DMS114 treated with DMSO at 0.1 percent for 48 hours (cell line): ENCODE measurements around the gene TFPI.
A peak's percentile ranks its signal among the peaks of the same experiment; 100 is the strongest.

ENCODE experiments used
- DNase-seq: peaks from one replicate; lab custom pipeline; 2025; ENCODE audit not compliant: unreplicated experiment; lab: John Stamatoyannopoulos, UW

TFPI gene

DNA sequence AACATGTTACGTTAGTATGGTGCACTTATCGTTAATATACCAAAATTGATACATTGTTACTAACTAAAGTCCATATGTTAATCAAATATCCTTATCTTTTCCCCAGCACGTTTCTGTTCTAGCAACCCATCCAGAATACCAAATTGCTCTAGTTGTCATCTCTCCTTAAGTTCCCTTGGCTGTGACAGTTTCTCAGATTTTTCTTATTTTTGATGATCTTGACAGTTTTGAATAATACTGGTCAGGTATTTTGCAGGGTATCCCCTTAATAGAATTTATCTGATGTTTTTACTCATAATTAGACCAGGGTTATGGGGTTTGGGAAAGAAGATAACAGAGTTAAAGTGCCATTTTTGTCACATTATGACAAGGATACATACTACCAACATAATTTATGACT lies 47.8 kb downstream of the TFPI start:
- no peak for DNase-seq

DNA sequence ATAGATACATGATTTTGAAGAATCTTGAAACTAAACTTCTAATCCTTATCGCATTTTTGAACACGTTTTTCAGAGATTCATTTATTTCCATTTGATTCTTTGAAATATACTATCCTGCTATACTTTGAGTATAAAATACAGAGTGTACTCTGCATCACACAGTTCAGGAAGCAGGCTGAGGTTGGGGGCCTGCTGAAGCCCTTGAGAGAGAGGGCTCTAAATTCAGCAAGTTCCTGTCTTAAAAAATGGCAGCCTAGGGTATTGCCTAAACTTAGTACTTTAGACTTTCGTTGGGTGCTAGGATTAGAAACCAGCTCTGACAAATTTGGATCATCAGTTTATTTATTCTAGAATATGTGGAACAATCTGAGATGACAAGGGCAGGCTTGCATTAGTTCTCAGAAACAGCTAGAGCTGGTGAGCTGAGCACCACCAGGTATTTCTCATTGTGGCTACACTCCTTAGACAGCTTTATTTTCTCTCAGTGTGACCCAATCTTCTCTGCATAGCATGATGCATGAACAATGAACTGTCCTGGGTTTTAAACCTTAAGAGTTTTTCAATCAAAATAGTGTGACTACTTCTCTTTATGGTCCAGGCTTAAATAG lies 49.1 kb downstream of the TFPI start:
- DNase-seq = no peak

DNA sequence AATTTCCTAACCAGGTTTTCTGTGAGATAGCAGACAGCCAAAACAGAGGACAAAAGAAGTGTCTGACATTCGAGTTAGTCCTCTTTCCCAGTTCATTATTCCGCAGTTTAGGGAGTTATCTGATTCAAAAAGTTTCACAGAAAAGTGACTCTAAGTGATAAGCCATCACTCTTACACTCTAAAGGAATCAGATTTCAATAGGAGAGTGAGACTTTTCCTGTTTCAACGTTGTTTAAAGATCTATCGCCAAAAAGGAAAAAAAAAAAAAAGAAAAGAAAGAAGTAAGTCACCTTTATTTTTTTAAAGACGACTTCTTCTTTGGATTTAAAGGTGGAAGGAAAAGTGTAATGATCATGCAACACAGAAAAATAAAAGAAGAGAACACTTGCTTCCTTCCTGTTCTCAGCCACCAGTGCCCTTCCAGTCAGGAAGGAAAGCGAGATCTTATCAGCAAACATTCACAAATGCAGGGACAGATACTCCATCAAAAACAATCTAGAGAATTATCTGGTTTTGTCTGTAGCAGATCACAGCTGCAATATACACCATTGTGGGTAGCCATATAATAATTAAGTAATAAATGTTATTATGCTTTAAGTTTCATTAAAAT lies 49.8 kb downstream of the TFPI start:
- no peak for DNase-seq

DNA sequence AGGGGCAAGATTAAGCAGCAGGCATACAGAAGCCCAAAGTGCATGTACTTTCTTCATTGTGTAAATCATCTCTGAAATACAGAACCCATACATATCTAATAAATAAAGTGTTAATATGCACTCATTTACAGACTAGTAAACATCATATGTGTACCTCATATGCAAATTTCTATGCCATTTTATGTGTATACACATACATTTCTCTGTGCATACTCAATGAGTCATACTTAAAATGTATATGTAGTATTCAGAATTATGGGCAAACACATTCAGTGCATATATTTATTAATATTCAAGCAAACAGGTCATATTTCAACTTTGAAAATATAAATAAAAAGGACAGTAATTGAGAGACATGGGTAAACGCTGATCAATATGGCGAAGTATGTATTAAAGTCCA lies 50.5 kb downstream of the TFPI start:
- DNase-seq = no peak

DNA sequence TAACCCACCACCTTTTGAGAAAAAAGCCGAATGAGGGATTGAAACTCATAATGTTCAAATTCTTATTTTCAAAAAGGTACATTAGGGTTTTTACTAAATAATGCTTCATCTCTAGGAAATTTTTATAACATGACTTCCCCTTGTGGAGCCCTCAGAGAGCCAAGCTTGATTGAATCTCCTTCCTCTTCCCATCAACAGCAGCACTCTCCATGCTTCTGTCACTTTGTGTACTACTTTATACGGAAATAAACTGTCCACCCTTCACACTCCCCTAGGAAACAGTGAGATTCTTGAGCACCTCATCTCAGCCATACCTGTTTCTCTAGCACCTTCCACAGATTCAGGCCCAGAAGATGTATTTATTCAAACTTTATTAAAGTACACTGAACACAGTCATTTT lies 51.8 kb downstream of the TFPI start:
- no peak for DNase-seq

DNA sequence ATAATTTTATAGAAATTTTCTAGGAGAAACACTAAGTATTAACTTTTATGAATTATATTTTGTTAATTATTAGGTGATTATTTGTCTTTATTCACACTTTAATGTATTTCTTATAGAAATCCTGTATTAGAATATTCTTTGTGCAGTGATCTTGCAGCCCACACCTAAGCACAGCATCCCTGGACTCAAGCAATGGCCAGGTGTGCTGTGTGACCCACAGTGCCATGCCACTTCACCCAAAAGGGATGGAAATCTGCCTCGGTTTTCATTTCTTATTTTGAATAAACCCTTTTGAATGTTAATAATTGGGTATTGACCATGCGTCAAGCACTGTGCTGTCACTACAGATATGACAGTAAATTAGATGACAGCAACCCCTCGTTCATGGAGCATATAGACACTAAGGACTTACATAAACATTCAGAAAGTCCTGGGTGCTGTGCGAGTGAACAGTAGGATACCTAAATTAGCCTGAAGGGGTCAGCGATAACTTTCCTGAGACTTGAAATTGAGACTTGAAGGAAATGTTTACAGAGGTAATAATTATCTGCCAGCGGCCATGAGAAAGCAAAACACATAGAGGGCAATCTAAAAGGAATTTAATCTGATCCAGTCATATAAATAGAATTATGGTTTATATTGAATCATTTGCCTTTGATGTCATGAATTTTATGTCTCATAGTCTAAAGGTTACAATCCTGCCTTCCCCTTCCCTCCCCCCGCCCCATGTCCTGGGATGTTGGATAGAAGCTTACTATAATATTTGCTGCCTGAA lies 53.5 kb downstream of the TFPI start:
- no peak for DNase-seq

DNA sequence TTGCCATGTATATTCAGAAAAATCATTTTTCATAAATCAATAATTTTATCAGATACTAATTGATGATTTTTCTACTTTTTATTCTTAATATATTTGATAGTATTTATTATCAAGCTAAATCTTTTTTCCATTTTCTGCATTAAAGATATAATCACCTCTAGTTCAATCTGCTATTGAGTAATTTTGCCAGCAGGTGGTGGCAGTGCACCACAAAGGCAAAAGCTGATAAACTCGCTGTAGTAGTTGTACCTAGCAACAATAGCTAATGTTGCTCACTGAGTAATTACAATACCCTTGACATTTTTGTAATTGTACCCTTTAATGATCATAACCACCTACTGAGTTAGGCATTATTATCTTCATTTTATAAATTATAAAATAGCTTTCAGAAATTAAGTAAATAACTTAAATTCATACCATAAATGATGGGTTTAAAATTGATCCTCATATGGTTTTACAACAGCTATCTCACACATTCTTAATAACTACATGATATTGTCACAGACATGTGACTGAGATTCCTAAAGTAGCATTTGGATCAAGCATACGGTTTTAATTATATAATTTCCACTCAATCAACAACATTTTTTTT lies 54.2 kb downstream of the TFPI start:
- peak; percentile 24 for DNase-seq

DNA sequence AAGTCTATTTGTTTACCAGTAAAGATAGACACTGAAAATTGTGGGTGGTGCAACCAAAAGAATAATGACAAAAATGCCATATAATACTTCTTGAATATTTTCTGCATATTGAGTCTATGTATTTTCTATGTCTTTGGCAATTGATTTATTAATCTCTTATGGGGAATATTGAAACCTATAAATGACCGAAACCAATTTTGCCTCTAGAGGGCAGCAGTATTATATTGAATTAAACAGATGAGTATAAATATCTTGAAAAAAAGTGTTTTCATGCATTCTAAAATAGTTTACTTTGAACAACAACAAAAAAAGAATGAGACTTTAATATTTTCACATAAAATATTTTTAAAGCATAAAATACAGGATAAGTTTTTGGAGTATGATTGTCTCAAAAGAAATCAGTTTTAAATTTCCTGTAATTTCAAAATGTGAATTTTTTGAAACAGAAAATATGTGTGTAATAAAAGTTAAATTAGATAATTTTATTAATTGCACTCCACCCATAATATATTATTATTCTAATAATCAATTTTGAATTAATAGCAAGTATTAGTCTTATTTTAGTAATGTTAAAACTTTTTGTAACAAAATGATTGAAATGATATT lies 56.3 kb downstream of the TFPI start:
- DNase-seq = no peak

DNA sequence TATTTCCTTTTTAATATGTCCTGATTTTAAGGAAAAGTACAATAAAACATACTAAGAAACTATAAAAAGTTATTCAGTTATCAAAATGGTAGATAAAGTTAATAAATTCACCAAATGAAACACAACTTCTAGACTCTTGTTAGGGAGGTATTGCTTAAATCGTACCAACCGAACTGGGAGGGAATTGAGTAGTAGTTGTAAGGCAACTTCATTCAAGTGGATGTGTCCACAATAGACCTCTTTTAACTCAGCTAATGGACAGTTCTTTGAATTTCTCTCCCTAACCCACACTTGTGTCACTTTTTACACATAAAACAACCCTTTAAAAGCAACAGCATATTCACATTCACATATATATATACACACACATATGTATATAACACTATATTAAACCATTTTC lies 57.1 kb downstream of the TFPI start:
- DNase-seq = no peak

DNA sequence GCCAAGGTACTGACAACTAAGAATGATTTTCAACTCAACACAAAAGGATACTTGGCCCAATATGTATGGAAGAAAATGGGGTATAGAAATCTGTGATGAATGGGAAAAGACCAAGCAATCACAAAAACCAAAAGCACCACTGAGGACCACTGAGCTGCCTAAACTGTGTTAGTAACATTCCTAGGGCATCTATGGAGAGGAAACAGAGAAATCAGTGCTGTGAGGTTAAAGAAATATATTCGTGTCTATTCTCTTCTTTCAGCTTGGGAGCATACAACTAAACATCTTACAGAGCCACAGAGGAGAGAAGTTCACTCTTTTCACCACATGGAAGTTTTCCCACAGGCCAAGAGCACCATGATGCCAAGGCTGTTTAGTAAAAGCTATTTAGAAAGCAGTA lies 58.9 kb downstream of the TFPI start:
- DNase-seq = no peak

DNA sequence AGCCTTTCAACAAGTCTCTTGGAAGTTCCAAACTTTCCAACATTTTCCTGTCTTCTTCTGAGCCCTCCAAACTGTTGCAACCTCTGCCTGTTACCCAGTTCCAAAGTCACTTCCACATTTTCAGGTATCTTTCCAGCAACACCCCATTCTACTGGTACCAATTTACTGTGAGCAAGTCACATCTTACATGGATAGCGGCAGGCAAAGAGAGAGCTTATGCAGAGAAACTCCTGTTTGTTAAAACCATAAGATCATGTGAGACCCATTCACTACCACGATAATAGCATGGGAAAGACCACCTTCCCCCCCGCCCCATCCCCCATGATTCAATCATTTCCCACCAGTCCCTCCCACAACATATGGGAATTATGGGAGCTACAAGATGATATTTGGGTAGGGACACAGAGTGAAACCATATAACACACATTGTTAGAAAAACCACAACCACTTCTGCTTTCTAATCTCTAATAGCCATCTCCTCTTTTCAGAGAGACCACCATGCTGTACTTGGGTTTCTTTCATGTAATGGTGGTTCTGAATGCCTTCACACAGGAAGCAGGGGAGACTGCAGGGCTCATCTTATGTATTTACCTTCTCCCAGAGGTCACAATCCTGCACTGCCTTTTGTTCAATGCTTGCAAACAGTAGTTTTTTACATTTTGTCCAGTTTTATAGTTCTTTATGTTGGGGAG lies 60.2 kb downstream of the TFPI start:
- DNase-seq = no peak

DNA sequence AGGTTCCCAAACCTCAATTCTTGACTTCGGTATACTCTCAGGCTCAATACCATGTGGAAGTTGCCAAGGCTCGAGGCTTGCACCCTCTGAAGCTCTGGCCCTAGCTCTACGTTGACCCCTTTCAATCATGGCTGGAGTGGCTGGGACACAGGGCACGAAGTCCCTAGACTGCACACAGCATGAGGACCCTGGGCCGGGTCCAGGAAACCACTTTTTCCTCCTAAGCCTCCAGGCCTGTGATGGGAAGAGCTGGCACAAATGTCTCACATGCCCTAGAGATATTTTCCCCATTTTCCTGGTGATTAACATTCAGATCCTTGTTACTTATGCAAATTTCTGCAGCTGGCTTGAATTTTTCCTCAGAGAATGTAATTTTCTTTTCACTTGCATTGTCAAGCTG lies 61.1 kb downstream of the TFPI start:
- no peak for DNase-seq

DNA sequence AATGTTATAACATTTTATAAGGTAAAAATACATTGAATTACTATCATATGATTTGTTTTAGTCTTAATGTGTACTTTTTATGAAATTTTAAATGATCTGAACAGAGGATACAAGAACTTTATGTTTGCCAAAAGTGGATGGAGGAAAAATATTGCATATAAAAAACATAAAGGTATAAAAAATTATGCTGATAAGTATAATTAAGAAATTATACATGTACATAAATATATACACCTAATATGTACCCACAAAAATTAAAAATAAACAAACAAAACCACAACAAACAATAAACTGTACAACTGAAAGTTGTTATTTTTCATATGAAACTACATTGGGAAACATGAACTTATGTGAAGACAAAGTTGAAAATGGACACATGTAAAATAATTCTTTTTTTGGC lies 68.0 kb downstream of the TFPI start:
- DNase-seq = no peak

DNA sequence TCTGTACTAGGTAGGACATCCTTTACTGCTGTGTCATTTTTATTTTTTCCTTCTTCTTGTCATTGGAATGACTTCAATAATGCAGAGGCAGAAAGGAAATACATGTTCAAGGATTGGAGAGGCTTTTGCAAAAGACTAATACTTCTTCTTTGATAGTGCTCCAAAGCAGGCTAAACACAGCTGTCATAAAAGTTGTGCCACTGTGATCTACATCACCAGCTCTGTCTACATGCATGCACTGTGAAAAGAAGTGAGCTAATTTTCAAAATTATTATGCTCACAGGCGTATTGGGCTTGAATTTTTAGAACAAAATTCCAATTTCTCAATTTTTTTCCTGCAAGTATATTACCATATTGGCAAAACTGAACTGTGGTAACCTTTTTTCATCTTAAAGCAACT lies 68.7 kb downstream of the TFPI start:
- no peak for DNase-seq

DNA sequence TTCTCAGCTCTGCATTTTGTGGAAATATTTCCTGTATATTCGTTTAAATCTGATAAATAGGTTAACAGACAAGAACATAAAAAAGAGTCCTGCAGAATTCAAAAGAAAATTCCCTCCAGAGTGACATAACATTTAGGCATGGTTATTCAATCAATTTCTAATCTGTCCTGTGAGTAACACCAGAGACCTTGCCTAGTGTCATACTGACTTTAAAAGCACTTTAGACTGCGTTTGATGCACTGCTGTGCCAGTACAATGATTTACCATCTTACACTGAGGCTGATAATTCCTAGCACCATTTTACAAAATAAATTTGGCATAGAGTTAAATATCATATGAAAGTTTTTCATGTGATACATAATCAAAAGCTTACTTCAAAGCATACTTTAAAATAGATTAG lies 70.7 kb downstream of the TFPI start:
- DNase-seq = no peak

DNA sequence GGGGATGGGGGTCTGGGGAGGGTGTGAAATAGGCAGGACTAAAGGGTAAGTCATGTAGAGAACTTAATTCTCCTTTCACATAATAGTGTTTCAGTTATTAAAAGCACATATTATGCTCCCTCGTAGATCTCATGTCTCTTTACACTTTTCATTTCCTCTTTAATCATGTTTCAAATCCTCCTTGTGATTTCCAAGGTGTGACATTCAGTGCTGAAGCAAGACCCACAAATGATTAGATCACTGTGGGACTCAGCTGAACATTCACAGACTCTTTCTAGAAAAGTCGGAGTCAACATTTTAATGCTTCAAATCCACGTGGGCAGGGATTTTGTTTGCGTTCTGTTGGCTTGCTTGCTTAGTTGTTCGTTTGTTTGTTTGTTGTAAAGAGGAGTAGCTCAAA lies 71.4 kb downstream of the TFPI start:
- DNase-seq = no peak

DNA sequence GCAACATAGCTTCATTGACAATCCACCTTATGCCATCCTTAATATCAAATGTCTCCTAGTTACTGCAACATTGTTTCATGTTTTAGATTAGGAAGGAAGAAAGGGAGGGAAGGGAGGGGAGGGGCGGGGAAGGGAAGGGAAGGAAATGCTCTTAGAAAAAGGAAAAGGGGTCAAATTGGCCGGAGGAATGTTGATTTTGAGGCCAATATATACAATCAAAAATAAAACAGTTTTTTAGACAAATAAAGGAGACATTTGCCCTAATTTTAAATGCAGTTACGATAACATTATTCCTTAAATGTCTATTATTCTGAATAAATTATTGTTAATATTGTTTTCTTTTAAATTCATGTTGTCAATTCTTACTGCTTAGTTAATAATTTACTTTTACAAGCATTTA lies 72.7 kb downstream of the TFPI start:
- no peak for DNase-seq

DNA sequence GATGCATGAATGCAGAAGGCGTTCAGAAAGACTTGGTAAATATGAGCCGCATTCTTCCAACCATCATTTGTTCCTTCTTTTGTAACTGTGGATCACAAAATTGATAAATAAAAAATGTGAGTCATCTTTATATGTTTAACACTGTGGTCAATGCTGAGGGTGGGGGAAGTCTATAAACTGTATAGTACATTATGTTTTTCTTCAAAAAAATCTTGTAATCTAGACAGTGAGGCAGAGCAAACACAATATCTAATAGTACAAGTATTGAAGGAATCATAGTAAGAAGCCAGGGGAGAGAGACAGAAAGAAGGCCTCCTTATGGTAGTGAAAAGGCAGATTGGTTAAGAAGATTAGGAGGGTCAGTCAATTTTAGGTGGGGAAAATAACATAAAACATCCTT lies 75.5 kb downstream of the TFPI start:
- no peak for DNase-seq

DNA sequence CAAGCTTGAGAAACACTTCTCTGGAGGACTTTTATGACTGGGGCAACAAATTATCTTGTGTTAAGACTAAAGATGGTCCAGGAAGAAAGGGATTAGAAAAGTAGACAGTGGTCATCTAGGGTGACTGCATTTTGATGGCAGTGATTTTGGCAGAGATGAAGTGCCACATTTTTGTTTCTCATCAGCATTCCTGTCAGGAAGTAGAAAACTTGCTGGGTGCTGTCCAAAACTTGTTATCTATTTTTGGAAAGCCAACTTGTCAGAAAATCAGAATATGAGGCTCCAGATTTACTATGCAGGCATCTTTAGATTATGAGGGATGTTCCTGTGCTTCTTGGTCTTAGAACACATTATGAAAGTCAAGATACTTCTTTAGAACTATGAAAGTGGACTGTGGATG lies 77.2 kb downstream of the TFPI start:
- no peak for DNase-seq

DNA sequence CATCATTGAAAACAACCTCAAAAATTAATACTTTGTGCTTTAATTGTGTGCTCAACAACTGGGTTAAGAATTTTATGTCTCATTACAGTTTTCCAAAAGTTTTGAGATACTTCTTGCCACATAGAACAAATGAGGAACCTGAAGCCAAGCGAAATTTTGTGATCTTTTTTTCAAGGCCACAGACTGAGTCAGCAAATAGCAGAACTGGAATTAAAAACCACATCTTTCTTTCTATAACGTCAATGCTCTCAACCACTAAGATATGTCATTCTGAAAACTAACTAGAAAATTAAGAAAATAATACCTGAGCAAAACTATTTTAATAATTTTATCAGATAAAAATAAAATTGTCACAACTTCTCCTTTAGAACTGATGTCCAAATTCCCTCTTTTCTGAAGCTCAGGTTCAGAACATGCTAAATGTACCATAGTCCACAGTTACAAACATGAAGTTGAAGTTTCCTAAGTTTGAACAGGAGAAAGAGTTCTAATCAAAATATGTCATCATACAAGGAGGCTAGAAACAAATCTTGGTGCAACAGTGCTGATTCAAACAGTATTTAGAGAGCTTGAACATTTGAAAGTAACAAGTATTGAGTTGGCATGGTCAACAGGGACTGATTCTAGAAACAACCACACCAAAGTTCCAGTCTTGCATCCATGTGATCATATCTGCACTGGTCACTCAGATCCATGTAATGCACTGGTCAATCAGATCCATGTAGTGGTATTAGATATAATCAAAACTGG lies 78.6 kb downstream of the TFPI start:
- DNase-seq = no peak

DNA sequence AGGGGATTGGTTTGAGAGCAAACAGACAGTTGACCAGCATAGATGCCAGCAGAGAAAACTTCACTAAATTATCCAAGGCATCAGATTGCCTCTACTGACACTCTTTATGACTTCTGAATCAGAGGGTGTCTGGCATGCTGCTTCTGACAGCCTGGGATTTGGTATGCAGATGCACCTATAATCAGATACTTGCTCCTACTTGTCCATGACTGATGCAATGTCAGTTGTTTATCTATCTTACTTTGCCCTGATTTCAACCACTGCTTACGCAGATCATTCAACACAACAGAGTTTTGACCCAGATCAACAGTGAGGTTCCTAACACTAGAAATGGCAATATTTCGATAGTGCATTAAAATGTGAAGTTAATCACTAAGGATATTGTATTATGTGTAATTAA lies 83.5 kb downstream of the TFPI start:
- DNase-seq = no peak
